LNCAP (cell line): Measurements from ENCODE around the gene FGFR4.

Experiments used
- CTCF ChIP-seq: fragments of 450-650 bp; IDR thresholded peaks from 2 replicates; pipeline ENCODE4 v1.5.1; 2017; ENCODE audit warnings: mild to moderate bottlenecking

FGFR4 gene

GRCh38 chr5:177142098-177142611 is 55.4 kb downstream of the FGFR4 start:
- TF ChIP-seq CTCF, result no peak

DNA sequence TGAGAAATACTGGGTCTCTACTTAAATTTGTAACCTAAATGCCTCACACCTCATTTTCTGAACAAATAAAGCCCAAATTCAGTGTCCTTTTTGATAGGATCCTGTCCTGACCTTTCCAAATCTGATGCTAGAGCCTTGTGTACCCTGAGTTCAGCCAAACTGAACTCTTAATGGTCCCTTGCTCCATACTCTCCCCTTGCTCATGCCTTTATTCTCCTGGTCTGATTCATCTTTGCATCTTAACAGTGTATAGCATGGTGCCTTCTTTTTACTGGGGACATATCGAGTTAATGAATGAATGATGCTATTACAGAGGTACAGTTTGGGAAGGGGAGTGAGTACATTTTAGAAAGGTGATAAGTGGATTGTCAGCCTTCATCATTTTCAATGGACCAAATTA is 56.1 kb downstream of the FGFR4 start:
- TF ChIP-seq CTCF, result no peak

GRCh38 chr5:177146891-177147638 is 60.4 kb downstream of the FGFR4 start:
- no peak for TF ChIP-seq CTCF
